Peyer's patch (tissue), 4 donors: ENCODE data around the gene PRICKLE2. TPM values are rescaled to one million over a fixed set of nuclear protein-coding genes. Genes with fewer than 3 reads are reported as not detected.

Source experiments
- DNase-seq, 3 donors: peaks; one replicate each; pipeline ENCODE4 v3.0.0-alpha.2; 2017 to 2019
- H3K27ac ChIP-seq, 4 donors: fragments of 200-600 bp; sonication (generic); one replicate each; pipeline ENCODE4 v1.5.1; 2016 to 2019
- H3K27me3 ChIP-seq, 2 donors: fragments of 200-600 bp; sonication (generic); one replicate each; pipeline ENCODE4 v1.5.1; 2019
- H3K36me3 ChIP-seq, 3 donors: fragments of 200-600 bp; sonication (generic); one replicate each; pipeline ENCODE4 v1.5.1; 2016 to 2019
- H3K4me1 ChIP-seq, 4 donors: fragments of 200-600 bp; sonication (generic); one replicate each; pipeline ENCODE4 v1.5.1; 2016 to 2019
- H3K4me3 ChIP-seq, 4 donors: fragments of 200-600 bp; sonication (generic); 1 replicate in 3 of 4; 2 replicates in 1 of 4; pipeline ENCODE4 v1.5.1; 2016 to 2019; ENCODE audit warnings: mild to moderate bottlenecking in 1 of 4
- H3K9me3 ChIP-seq, 4 donors: fragments of 200-600 bp; sonication (generic); one replicate each; pipeline ENCODE4 v1.5.1; 2016 to 2019; ENCODE audit warnings: mild to moderate bottlenecking in 1 of 4
- POLR2A ChIP-seq, 2 donors: fragments of 450-650 bp; IDR thresholded peaks; one replicate each; pipeline ENCODE4 v1.5.1; 2017; ENCODE audit warnings: antibody characterized with exemption in 2 of 2, mild to moderate bottlenecking in 2 of 2, moderate library complexity in 2 of 2
- total RNA-seq, 4 donors: library from RNA; depleted of rRNA; stranded (reverse); fragments of >200 nt; gene quantifications; one replicate each; pipeline ENCODE4 v1.1.0, GENCODE V29; 2016
- TF ChIP-seq, protein P1 (sequence below), 6 experiments: fragments of 450-650 bp in 4 of 6; fragments of 200-600 bp in 2 of 6; sonication (generic) in 1 of 6; IDR thresholded peaks; one replicate each; pipeline ENCODE4 v1.5.1; 2017 to 2019; ENCODE audit warnings: antibody characterized with exemption in 6 of 6, mild to moderate bottlenecking in 3 of 6, moderate library complexity in 1 of 6

The PRICKLE2 gene
- total RNA-seq, 4 donors from 2014 or later, result 3.5 to 22.3 (median 11.8) TPM

- peak in 1 of 3 donors; percentile 54 for DNase-seq
- no peak overlapping the region for H3K4me3 ChIP-seq
- H3K27me3 ChIP-seq, result no peaks in the 10 kb centered on the region
- no peaks in the 10 kb centered on the region for H3K4me1 ChIP-seq
- H3K36me3 ChIP-seq, result no peaks in the 10 kb centered on the region
- H3K27ac ChIP-seq, result peak overlapping the region in 2 of 4 donors; percentile 25 to 76
- TF ChIP-seq, protein P1, sequence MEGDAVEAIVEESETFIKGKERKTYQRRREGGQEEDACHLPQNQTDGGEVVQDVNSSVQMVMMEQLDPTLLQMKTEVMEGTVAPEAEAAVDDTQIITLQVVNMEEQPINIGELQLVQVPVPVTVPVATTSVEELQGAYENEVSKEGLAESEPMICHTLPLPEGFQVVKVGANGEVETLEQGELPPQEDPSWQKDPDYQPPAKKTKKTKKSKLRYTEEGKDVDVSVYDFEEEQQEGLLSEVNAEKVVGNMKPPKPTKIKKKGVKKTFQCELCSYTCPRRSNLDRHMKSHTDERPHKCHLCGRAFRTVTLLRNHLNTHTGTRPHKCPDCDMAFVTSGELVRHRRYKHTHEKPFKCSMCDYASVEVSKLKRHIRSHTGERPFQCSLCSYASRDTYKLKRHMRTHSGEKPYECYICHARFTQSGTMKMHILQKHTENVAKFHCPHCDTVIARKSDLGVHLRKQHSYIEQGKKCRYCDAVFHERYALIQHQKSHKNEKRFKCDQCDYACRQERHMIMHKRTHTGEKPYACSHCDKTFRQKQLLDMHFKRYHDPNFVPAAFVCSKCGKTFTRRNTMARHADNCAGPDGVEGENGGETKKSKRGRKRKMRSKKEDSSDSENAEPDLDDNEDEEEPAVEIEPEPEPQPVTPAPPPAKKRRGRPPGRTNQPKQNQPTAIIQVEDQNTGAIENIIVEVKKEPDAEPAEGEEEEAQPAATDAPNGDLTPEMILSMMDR (IDR thresholded peaks at IDR 0.05), result no peak
- TF ChIP-seq POLR2A (IDR thresholded peaks at IDR 0.05), result no peak
- H3K9me3 ChIP-seq, result no peaks in the 10 kb centered on the region
These were observed 13.9 kb upstream of the PRICKLE2 start for GRCh38 chr3:64238971-64239667.

- no peaks in the 10 kb centered on the region for H3K9me3 ChIP-seq
- no peaks in the 10 kb centered on the region for H3K27me3 ChIP-seq
- H3K36me3 ChIP-seq, result no peaks in the 10 kb centered on the region
- H3K4me3 ChIP-seq, result no peak overlapping the region
- no peak overlapping the region for H3K27ac ChIP-seq
- H3K4me1 ChIP-seq, result no peaks in the 10 kb centered on the region
- TF ChIP-seq, protein P1 (IDR thresholded peaks at IDR 0.05), result no peak
- no peak for TF ChIP-seq POLR2A (IDR thresholded peaks at IDR 0.05)
- no peak for DNase-seq
These were observed 11.8 kb upstream of the PRICKLE2 start for GRCh38 chr3:64237083-64237482.

DNA sequence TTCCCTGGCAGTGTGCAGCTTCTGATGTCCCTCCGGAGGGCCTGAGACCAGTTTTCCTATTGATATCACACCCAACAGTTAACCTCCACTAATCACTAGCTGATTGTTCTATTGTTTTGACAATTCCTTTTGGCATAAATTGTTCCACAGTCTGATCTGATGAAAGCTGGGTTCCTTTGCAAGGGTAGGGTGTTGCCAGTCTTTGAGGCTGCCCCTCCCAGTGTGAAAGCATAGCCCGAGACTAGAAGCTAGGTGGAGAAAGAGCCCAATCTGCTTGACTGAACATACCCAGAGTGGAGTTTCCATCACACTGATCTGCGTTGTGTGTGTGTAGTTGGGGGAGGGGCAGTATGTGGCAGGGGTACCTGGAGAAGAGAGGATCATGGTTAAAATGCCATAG lies 10.3 kb upstream of the PRICKLE2 start:
- H3K27ac ChIP-seq, result no peak overlapping the region

GRCh38 chr3:64234571-64234970 lies 9.3 kb upstream of the PRICKLE2 start:
- H3K4me3 ChIP-seq, result no peak overlapping the region
- DNase-seq, result no peak
- H3K4me1 ChIP-seq, result no peaks in the 10 kb centered on the region
- H3K27me3 ChIP-seq, result no peaks in the 10 kb centered on the region
- TF ChIP-seq, protein P1 (IDR thresholded peaks at IDR 0.05), result no peak
- no peak for TF ChIP-seq POLR2A (IDR thresholded peaks at IDR 0.05)
- no peaks in the 10 kb centered on the region for H3K9me3 ChIP-seq
- H3K36me3 ChIP-seq, result no peaks in the 10 kb centered on the region
- H3K27ac ChIP-seq, result no peak overlapping the region

More for the DNA sequence above, 10.3 kb upstream of the PRICKLE2 start:
- H3K4me3 ChIP-seq, result no peak overlapping the region
- TF ChIP-seq, protein P1 (IDR thresholded peaks at IDR 0.05), result no peak
- no peak for DNase-seq
- no peaks in the 10 kb centered on the region for H3K4me1 ChIP-seq
- no peaks in the 10 kb centered on the region for H3K36me3 ChIP-seq
- H3K9me3 ChIP-seq, result no peaks in the 10 kb centered on the region
- no peaks in the 10 kb centered on the region for H3K27me3 ChIP-seq

GRCh38 chr3:64232821-64233220 lies 7.6 kb upstream of the PRICKLE2 start:
- no peak for TF ChIP-seq POLR2A (IDR thresholded peaks at IDR 0.05)
- TF ChIP-seq, protein P1 (IDR thresholded peaks at IDR 0.05), result no peak
- H3K9me3 ChIP-seq, result no peaks in the 10 kb centered on the region
- no peak overlapping the region for H3K4me3 ChIP-seq
- H3K27me3 ChIP-seq, result no peaks in the 10 kb centered on the region
- no peak for DNase-seq
- H3K36me3 ChIP-seq, result no peaks in the 10 kb centered on the region
- H3K4me1 ChIP-seq, result no peaks in the 10 kb centered on the region
- H3K27ac ChIP-seq, result no peak overlapping the region
